Stimulated activated effector memory CD8-positive, alpha-beta T cell treated with anti-CD3 and anti-CD28 coated beads, Interleukin-12 subunit alpha, Interleukin-12 subunit beta, amount 100 ng/mL, for 72 hours (primary cell): ENCODE measurements around the gene NEU4.
"Not testable (repeated sequence)": the region's sequence is repeated elsewhere in the genome, so short reads cannot be mapped to it uniquely, and the experiment has no call there.

Experiments used
- ATAC-seq: fragments of 150-1000 bp; cut with Tn5 transposase; 2 replicates; pipeline ENCODE4 v1.10.0; 2021
- DNase-seq, 2 donors: peaks; one replicate each; pipeline ENCODE4 v3.0.0; 2021 to 2022; ENCODE audit warnings: low spot score in 2 of 2
- H3K27ac Mint-ChIP-seq: one replicate; pipeline ENCODE4 v1.8.0; 2022; ENCODE audit warnings: mild to moderate bottlenecking, mixed read lengths
- H3K36me3 Mint-ChIP-seq: one replicate; pipeline ENCODE4 v1.8.0; 2022; ENCODE audit warnings: mild to moderate bottlenecking, mixed read lengths
- H3K4me1 Mint-ChIP-seq: one replicate; pipeline ENCODE4 v1.8.0; 2022; ENCODE audit warnings: mixed read lengths
- H3K4me3 Mint-ChIP-seq: one replicate; pipeline ENCODE4 v1.8.0; 2022; ENCODE audit warnings: mild to moderate bottlenecking, mixed read lengths
- H3K9me3 Mint-ChIP-seq: one replicate; pipeline ENCODE4 v1.8.0; 2022; ENCODE audit warnings: mixed read lengths

NEU4 gene

DNA sequence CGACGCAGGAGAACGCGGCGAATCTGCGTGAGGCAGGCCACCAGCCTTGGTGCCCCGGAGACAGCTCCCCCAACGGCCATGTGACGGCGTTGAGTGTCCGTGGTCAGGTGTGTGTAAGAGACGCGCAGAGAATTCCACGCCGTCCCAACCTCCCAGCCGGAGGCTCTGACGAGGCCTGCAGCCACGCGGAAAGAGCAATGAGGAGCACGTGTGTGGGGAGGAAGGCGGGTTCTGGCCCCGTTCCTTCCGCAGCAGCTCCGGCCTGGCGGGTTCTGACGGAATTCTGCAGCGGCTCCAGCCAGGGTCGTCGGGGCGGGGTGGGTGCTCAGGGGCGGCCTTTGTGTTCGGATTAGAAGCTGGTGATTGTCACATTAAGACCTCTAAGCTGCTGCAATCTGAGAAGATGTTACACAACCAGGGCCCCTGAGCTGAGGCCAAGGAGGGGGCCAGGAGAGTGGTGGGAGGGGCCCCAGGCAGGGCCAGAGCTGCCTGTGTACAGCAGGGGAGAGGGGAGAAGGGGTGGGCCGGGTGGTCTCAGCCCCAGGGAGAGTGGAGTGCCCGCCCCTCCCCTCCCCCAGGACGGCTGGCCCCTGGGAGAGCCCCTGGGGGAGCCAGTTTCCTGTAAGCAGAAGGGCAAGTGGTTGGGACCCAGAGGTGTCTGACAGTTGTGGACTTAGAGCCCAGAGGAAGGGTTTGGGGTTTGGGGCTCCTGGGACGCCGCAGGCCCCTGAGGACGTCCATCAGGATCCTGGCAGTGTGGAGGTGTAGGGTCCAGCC, 37.5 kb upstream of the NEU4 start:
- H3K27ac Mint-ChIP-seq = peak overlapping the region; percentile 50

DNA sequence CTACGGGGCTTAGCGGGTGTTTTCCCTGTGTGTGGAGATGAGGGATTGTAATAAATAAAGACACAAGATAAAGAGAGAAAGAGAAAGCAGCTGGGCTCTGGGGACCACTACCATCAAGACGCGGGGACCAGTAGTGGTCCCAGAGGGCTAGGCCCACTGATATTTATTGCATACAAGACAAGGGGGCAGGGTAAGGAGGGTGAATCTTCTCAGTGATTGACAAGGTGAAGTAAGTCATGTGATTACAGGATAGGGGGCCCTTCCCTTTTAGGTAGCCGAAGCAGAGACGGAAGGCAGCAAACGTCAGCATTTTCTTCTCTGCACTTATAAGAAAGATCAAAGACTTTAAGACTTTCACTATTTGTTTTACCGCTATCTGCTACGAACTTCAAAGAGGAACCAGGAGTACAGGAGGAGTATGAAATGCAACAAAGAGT, 36.9 kb upstream of the NEU4 start:
- H3K4me3 Mint-ChIP-seq = peak overlapping the region; percentile 56
- DNase-seq = no peak
- no peak for ATAC-seq
- peak overlapping the region; percentile 50 for H3K27ac Mint-ChIP-seq
- peaks cover 16% of the 10 kb centered on the region for H3K36me3 Mint-ChIP-seq
- peaks cover 22% of the 10 kb centered on the region for H3K4me1 Mint-ChIP-seq
- H3K9me3 Mint-ChIP-seq = no peaks in the 10 kb centered on the region

More for the DNA sequence above, 37.5 kb upstream of the NEU4 start:
- peaks cover 16% of the 10 kb centered on the region for H3K36me3 Mint-ChIP-seq
- H3K4me1 Mint-ChIP-seq = peaks cover 22% of the 10 kb centered on the region
- H3K4me3 Mint-ChIP-seq = peak overlapping the region; percentile 56
- no peaks in the 10 kb centered on the region for H3K9me3 Mint-ChIP-seq
- DNase-seq (peak in 1 of 2 donors; percentile 49), ATAC-seq (no peak)

DNA sequence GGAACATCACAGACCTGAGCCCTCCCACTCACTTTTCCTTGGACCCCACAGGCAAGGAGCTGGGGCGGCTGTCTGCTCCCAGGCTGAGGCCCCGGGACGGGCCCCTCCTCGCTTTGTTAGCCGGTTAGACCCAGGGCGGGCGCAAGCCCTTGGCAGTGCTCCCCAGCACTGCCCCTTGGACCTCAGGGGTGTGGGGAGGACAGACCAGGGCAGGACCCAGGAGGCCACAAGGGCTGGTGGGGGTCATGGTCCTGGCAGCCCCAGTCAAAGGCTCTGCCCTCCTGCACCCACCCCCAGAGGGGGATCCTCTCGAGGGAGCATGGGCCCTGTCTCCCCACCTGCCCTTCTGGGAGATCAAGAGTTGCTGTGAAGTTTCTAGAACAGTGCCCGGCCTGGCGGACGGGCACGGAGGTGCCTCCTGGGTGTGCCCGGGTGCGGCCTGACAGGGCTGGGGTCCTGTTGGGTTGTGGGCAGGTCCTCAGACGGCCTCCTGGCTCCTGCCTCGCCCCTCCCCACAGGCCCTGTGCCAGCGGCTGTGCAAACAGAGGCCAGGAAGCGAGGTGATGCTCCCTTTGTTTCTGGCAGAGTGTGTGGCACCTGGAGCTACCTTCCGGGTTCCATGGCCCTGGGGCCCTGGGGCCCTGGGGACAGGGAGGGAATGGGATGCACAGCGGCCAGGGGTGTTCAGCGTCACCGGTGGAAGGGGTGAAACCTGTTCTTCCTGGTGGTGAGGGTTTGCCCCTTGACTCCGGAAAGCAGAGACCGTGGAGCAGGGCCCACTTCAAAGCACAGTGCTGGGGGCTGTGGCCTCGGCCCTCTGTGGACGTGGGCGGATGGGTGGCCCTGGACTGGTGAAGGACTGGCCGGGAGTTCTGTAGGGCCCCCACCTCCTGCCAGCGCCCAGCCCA, 35.2 kb upstream of the NEU4 start:
- DNase-seq (peak in 1 of 2 donors; percentile 48), ATAC-seq (no peak)
- Mint-ChIP-seq H3K4me1 (peaks cover 22% of the 10 kb centered on the region), H3K27ac (no peak overlapping the region), H3K36me3 (peaks cover 16% of the 10 kb centered on the region), H3K9me3 (no peaks in the 10 kb centered on the region), H3K4me3 (no peak overlapping the region)

DNA sequence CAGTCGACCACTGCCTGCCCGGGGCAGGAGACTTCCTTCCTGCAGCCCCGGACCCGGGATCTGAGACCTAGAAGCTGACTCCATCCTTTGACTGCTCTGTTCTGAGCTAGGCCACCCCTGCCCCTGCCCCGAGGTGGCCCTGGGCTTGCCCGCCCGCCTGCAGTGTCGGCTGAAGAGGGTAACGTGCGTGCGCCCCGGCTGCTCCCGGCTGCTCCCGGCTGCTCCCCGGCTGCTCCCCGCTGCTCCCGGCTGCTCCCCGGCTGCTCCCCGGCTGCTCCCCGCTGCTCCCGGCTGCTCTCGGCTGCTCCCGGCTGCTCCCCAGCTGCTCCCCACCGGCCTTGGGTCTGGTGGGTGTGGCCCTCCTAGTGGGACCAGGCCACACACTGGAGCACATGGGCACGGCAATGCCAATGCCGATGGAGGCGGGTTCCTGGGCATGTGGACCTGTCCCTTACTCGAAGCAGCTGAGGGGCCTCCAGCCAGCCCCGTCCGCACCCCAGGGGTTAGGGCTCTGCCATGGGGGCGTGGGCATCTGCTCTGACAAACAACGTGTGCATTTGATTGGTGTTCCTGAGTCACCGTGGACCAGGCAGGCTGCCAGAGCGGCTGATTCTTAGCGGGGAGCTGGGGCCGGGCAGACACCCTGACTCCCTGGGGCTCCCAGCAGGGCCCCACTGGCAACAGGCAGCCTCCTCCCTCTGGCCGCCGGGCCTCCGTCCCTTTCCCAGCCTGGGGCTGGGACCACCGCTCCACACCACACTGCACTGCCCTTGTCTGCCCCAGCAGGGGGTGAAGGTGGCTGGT, 34.4 kb upstream of the NEU4 start:
- peaks cover 16% of the 10 kb centered on the region for H3K36me3 Mint-ChIP-seq
- H3K27ac Mint-ChIP-seq = peak overlapping the region; percentile 52
- ATAC-seq (no peak), DNase-seq (no peak)
- H3K4me3 Mint-ChIP-seq = no peak overlapping the region
- no peaks in the 10 kb centered on the region for H3K9me3 Mint-ChIP-seq
- peaks cover 22% of the 10 kb centered on the region for H3K4me1 Mint-ChIP-seq

DNA sequence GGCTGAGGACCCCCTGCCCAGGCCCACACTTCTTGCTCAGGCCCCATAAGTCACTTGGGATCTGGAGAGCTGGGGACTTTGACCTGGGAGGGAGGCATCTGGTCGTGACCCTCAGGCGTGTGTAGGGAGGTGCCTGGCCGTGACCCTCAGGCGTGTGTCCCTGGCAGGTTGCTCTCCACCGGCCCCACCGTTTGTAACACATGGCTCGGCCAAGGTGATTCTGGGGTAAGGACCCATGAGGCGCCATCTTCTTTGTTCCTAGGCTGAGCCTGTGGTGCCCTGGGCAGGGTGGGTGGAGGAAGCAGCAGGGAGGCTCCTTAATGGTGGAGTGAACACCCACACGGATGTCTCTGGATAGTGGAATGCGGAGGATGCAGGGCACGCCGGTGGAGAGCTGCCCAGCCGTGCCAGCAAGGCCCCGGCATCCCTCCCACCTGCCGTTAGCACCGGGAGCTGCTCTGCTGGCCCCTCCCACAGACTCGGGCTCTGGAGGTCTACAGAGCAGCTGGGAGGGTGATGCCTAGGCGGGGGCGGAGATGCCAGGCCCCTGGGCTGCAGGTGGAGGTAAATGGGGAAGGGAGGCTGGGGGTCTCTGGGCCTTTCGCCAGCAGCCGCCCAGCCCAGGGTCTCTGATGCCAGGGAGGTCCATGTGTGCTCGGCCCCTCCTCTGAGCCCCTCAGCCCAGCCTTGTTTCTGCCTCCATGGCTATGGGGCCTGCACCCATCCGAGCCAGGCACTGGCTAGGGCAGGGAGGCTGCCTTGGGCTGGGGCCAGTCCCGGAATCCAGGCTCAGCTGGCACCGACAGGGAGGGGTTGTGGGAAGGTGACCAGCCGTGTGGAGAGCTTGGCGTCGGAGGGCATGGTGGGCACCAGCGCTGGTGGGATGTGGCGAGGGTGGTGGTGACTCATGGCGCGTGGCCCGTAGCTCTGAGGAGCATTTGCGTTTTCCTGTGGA, 33.5 kb upstream of the NEU4 start:
- H3K27ac Mint-ChIP-seq = peak overlapping the region; percentile 52

DNA sequence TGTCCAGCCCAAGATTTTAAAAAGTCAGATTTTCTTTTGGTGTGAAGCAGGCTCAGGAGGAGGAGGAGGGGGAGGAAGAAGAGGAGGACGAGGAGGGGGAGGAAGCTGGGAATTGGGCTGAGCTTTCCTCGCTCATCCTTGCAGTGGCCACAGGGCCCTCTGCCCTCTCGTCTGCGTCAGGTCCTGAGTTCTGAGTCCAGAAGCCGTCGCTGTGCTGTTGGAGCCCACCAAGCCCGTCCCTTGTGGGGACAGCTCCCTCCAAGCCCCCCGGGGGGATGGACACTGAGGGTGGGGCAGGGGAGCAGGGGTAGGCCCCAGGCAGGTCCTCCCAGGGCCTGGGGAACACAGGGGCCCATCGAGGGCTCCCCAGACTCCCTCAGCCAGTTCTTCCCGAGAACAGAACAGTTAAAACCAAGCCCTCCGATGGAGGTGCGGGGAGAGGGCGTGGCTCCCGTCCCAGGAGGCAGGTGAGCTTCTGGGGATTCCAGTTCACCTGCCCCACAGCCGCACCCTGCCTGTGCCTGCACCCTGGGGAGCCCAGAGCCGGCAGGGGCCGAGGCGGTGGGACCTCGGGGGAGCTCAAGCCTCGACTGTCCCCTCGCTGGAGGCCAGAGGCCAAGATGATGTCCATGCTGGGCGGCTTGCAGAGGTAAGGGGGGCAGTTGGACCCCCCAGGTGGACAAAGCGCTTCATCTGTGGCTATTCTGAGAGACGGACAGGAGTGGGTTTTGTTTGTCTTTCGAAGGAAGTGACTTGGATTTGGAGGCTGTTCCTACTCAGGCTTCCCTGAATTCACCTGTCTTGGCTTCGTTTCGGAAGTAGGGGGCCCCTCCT, 32.4 kb upstream of the NEU4 start, which contains the start of gene GAL3ST2:
Gene GAL3ST2, plus strand, starts transcription at position 487 of the 834 bp plus-strand sequence. Its CDS starts 134 bp downstream, at position 621.
- ATAC-seq (no peak), DNase-seq (peak in 1 of 2 donors; percentile 42)
- Mint-ChIP-seq H3K27ac (peak within 1 kb of the TSS; percentile 52), H3K4me3 (no peak within 1 kb of the TSS), H3K4me1 (peaks cover 16% of the 10 kb centered on the region), H3K36me3 (peaks cover 11% of the 10 kb centered on the region), H3K9me3 (no peaks in the 10 kb centered on the region)

More for the DNA sequence above, 33.5 kb upstream of the NEU4 start:
- no peak overlapping the region for H3K4me3 Mint-ChIP-seq
- H3K9me3 Mint-ChIP-seq = no peaks in the 10 kb centered on the region
- H3K4me1 Mint-ChIP-seq = peaks cover 22% of the 10 kb centered on the region
- DNase-seq (peak in 1 of 2 donors; percentile 47), ATAC-seq (no peak)
- peaks cover 16% of the 10 kb centered on the region for H3K36me3 Mint-ChIP-seq

DNA sequence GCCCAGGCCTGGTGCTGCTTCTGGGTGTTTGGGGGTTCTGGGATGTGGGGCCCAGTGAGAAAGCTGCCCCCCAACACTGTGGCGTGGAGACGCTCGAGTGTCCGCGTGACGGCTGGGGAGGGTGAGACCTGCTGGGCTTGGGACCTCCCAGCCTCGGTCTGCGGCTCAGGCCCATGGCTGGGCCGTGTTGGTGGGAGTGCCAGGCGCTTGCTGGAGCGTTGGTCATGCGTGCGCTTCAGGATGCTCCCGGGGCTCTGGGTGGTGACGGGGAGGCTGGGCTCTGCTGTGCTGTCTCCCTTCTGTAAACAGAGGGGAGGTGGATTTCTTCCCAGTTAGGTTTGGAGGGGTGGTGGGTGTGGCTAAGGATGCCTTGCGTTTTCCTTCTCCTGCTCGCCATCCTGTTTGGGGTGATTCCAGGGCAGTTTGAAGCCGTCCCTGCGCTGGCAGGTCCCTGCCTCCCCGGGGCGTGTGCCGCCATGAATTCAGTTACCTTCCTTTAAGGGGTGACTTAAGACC, 31.8 kb upstream of the NEU4 start:
- ATAC-seq = no peak
- H3K36me3 Mint-ChIP-seq = peaks cover 5% of the 10 kb centered on the region
- no peak overlapping the region for H3K4me3 Mint-ChIP-seq
- DNase-seq = no peak
- no peak overlapping the region for H3K27ac Mint-ChIP-seq
- H3K4me1 Mint-ChIP-seq = peaks cover 9% of the 10 kb centered on the region
- H3K9me3 Mint-ChIP-seq = no peaks in the 10 kb centered on the region

DNA sequence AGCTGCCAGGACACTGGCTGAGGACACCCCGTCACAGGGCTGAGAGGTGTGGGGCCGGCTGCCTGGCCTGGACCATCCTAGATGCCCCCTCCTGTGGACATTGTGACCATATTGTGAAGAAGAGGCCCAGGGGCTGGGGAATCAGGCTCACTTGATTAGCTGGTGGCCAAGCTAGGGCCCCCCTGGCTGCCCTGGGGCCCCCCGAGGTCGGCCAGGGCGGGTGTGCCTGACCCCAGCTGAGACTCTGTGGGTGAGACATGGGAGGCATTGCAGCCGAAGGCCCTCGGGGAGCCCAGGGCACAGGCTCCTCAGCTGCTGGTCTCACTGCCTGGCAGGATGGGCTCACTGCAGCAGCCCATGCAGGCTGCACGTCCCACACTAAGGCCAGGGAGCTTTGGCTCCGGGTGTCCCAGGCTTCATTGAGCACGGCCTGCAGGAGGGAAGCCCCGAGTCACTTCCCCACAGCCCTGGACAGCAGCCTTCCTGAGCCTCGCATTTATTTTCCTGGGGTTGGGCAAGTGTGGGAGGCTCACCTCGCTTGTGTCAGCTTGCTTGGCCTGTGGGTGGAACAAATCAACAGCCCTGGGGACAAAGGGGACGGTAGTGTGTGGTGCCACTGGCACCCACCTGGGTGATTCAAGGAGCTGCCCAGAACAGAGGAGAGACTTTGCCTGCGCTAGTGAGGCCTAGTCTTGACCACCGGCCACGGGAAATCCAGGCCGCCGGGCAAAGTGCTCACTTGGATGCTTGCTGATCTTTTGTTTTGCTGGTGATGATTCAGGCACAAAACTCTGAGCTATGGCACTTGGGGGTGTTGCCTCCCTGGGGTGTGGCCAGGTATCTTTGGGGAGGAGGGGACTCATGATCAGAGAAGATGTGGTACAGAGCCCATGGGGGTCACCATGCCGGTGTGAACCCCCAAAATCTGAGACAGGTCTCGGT, 31.0 kb upstream of the NEU4 start:
- no peaks in the 10 kb centered on the region for H3K9me3 Mint-ChIP-seq

DNA sequence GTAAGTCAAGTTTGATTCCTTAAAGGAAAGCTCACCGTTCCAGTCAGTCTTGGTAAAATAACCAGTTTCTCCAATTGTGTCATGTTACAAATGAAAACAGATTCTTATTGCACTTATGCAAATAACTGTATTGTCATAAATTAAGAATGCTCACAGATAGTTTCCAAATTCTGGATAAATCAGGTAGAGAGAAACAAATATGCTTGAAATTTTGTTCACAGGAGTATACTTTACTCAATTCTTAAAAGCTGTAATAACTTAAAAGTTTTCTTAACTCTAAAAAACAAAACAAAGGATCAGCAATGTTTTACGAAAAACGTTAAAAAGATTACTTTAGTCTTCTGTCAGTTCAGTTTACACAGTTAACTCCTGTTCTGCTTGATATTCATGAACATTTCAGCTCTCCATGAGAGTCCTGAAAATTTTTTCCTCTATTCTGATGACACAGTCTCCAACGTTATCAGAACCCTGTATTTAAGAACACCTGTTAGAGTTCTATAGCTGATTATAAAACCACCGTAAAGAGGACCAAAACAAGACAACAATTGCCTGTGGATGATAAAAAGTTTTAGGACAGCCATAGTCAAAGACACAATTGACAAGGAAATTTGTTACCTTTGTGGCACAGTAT, 27.9 kb upstream of the NEU4 start:
- ATAC-seq (no peak), DNase-seq (no peak)
- no peak overlapping the region for H3K4me3 Mint-ChIP-seq
- no peaks in the 10 kb centered on the region for H3K36me3 Mint-ChIP-seq
- no peaks in the 10 kb centered on the region for H3K4me1 Mint-ChIP-seq
- no peak overlapping the region for H3K27ac Mint-ChIP-seq
- no peaks in the 10 kb centered on the region for H3K9me3 Mint-ChIP-seq

More for the DNA sequence above, 31.0 kb upstream of the NEU4 start:
- DNase-seq (peak in 1 of 2 donors; percentile 47), ATAC-seq (no peak)
- H3K36me3 Mint-ChIP-seq = peaks cover 5% of the 10 kb centered on the region
- H3K27ac Mint-ChIP-seq = peak overlapping the region; percentile 34
- peaks cover 2% of the 10 kb centered on the region for H3K4me1 Mint-ChIP-seq
- no peak overlapping the region for H3K4me3 Mint-ChIP-seq

DNA sequence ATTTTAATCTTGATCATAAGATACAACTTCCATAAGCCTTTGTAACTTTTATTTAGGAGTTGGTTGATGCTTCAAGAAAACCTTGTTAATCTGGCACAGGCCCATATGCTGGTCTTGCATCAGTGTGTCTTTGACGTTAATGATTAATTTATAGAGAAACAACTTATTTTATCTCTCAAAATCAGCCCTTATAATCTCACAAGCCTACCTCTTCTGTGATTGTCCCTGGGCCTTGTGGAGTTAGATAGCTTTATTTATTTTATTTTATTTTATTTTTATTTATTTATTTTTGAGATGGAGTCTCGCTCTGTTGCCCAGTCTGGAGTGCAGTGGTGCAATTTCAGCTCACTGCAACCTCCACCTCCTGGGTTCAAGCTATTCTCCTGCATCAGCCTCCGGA, 26.9 kb upstream of the NEU4 start:
- H3K9me3 Mint-ChIP-seq, H3K4me1 Mint-ChIP-seq, DNase-seq, H3K27ac Mint-ChIP-seq, ATAC-seq, H3K4me3 Mint-ChIP-seq, H3K36me3 Mint-ChIP-seq: not testable (repeated sequence)

DNA sequence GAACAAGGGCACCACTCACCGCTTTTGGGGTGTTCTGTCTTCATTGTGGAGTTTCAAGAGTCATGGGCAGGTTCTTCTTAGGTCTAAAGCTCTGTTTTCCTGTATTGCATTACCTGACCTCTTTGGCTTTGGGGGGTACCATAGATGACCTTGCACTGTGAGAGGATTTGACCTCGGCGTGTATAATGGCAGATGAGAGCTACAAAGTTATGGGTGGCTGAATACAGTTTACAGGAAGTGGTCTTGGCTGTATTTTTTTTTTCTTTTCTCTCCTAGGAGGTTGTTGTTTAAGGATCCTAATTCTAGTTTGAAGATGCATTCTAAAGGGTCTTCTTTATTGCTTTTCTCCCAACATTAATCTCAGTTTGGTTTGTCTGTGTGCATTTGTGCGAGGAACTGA, 20.9 kb upstream of the NEU4 start:
- peak overlapping the region; percentile 48 for H3K4me3 Mint-ChIP-seq
- H3K4me1 Mint-ChIP-seq = peaks cover 29% of the 10 kb centered on the region
- DNase-seq (peak in 1 of 2 donors; percentile 41), ATAC-seq (peak; percentile 30)
- no peaks in the 10 kb centered on the region for H3K9me3 Mint-ChIP-seq
- peak overlapping the region; percentile 67 for H3K27ac Mint-ChIP-seq
- H3K36me3 Mint-ChIP-seq = no peaks in the 10 kb centered on the region

DNA sequence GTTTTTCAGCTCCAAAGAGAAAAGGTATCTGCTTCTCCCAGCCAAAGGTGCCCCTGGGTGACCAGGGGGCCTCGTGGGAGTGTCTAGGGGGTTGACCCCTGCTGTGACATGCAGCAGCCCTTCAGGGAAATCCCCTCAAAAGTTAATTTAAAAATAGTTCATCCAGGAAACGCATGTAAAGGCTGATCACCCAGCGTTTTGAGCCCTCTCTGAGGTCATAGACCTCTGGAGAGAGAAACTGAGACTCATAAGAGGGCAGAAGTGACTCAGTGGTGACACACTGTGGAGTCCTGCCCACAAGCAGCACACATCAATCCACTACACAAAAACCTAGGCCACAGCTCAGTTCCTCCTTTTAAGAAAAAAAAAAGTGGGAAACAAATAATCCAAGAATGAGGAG, 20.4 kb upstream of the NEU4 start:
- peak overlapping the region; percentile 67 for H3K27ac Mint-ChIP-seq
- peak overlapping the region; percentile 48 for H3K4me3 Mint-ChIP-seq
- DNase-seq (peak in 1 of 2 donors; percentile 70), ATAC-seq (peak; percentile 98)
- H3K4me1 Mint-ChIP-seq = peaks cover 29% of the 10 kb centered on the region
- H3K9me3 Mint-ChIP-seq = no peaks in the 10 kb centered on the region
- no peaks in the 10 kb centered on the region for H3K36me3 Mint-ChIP-seq
